ENCODE results near the gene ASXL2. TPM values are rescaled to one million over a fixed set of nuclear protein-coding genes. Genes with fewer than 3 reads are reported as not detected.
"Not testable (repeated sequence)": the region's sequence is repeated elsewhere in the genome, so short reads cannot be mapped to it uniquely, and the experiment has no call there.

ASXL2 gene
- total RNA-seq, 2 donors from 2014 or later, result 21.7 to 22.2 TPM

DNA sequence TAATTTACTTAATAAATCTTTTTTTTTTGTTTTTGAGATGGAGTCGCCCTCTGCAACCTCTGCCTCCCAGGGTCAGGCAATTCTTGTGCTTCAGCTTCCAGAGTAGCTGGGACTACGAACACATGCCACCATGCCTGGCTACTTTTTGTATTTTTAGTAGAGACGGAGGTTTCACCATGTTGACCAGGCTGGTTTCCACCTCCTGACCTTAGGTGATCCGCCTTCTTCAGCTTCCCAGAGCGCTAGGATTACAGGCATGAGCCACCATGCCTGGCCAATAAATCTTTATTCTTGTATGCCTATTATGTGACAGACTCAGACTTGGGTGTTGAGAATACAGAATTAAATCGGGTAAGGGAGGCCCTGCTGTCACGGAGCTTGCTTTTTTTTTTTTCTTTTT is 16.7 kb upstream of the ASXL2 start:
- no peak for DNase-seq
- intact Hi-C loops (cut with DNase I), result no loop called here
- ATAC-seq, result no peak

- DNase-seq, result peak; percentile 27
- peak in 1 of 2 donors; percentile 30 for ATAC-seq
- intact Hi-C loops (cut with DNase I), result no loop called here
Measured at GRCh38 chr2:25894135-25894830, 16.0 kb upstream of the ASXL2 start.

DNA sequence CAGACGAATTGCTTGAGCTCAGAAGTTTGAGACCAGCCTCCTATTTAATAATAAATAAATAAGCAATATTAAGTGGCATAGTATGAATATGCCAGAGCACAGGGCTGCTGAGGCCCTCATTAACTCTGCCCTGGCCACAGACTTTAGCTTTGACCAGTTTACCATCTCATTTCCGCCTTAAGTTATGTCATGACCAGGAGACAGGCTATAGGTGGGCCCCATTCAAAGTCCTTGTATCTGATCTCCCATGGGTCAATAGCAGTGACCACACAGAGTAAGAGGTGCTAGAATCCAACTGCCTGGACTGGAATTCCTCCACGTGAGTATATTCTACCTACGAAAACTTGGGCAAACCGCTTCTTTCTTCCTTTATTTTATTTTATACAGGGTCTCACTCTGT is 13.4 kb upstream of the ASXL2 start:
- no peak for ATAC-seq
- intact Hi-C loops (cut with DNase I), result no loop called here

GRCh38 chr2:25887624-25888242 is 9.4 kb upstream of the ASXL2 start:
- intact Hi-C loops (cut with DNase I), result no loop called here
- ATAC-seq, result no peak
- DNase-seq, result no peak

More for the DNA sequence above, 13.4 kb upstream of the ASXL2 start:
- DNase-seq, result no peak

GRCh38 chr2:25885933-25886332 is 7.6 kb upstream of the ASXL2 start:
- ATAC-seq (no peak), DNase-seq (no peak)
- intact Hi-C loops (cut with DNase I), result no loop called here

GRCh38 chr2:25881764-25882163 is 3.5 kb upstream of the ASXL2 start:
- ATAC-seq (no peak), DNase-seq (no peak)
- intact Hi-C loops (cut with DNase I), result no loop called here

DNA sequence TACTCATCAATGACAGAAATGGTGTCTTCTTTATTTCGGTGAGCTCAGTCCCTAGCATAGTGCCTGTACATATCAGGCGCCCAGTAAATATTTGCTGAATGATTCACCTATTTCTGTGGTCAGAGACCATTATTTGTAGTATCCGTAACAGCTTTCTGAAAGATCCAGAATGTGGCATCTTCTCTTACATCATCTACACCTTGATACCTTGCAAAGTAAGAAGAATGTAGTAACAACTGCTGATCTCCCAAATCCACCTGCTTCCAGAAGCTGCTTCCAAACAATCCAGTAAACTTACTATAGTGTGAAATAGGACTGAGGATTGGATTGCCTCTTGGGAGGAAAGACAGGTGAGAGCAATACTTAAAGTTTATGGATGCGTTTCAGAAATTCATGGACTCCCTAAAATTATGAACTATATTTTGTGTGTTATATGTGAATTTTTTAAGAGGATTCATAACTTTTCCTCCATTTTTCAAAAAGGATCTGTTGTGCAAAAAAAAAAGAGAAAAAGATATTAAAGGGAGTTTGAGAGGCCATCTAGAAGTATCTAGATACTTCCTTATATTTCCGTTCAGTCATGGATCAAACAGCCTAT is 945 bp upstream of the ASXL2 start:
- intact Hi-C loops (cut with DNase I), result no loop called here
- DNase-seq (no peak), ATAC-seq (no peak)

DNA sequence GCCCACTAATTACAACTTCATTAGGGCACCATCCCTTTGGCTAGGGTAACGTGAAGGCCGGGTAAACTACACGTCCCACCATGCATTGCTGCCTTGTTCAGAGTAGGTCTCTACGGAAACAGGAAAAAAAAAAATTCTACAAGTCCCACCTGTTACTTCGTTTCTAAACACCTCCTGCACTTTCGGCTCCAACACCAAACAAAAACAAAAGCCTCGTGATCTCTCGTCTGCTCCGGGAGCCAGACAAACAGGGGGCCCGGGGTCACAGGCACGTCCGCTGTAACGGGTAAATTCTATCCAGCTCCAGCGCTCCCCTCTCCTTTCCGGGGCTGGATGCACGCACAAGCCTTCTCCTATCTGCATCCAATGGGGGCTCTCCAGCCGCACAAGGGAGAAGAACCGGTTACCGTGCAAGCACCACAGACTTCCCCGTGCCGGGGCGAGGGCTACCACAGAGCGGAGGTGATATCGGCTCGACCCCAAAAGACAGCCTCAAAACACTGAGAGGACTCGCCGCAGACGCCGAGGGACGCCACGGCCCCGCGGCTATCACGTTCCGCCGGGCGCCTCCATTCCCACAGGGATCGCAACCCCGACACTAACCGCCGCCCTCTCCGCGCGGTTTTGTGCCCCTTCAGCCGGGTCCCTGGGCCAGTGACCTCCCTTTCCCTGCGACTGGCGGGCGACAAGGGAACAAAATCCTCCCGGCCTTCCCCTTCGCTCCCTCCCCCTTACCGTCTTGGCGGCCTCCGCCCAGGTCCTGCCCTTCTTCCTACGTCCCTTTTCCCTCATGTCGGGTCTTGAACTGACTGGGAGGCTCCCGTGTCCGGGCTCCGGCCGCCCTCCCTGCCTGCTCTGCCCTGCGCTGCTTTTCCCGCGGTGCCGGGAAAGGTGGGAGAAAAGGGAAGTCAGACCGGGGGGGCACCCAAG is 591 bp downstream of the ASXL2 start:
- intact Hi-C loops (cut with DNase I), result no loop called here
- ATAC-seq (peak; percentile 53 to 67), DNase-seq (peak; percentile 47)

DNA sequence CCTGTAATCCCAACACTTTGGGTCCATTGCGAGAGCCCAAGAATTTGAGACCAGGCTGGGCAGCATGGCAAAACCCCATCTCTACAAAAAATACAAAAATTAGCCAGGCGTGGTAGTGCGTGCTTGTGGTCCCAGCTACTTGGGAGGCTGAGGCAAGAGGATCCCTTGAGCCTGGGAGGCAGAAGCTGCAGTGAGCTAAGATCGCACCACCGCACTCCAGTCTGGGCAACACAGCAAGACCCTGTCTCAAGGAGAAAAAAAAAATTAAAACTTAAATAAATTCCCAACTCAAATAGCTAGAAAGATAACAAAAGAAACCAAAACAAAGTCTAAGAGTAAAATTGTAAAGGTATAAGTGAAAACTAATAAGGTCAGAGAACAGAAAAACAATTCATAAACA is 6.2 kb downstream of the ASXL2 start:
- DNase-seq, result no peak
- intact Hi-C loops (cut with DNase I), result no loop called here
- no peak for ATAC-seq

GRCh38 chr2:25867396-25868003 is 10.8 kb downstream of the ASXL2 start:
- ATAC-seq (no peak), DNase-seq (no peak)
- intact Hi-C loops (cut with DNase I), result no loop called here

DNA sequence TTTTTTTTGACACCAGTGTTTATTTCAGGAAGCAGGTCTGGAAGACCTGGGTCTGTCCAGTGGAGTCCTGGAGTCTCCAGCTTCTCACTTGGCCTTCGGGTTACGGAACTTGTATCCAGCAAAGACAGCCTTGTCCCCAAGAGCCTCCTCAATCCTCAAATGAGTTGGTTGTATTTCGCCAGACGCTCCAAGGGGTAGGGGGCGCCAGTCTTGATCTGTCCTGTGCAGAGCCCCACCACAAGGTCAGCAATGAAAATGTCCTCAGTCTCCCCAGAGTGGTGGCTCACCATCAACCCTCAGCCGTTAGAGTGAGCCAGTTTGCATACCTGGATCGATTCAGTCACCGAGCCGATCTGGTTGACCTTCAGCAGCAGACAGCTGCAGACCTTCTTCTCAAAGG is 21.9 kb downstream of the ASXL2 start:
- no peak for ATAC-seq
- intact Hi-C loops (cut with DNase I), result loop anchor here in 1 of 2 donors (10.0 kb wide), 1 partner anchor 98 kb away; no protein-coding TSS in a partner anchor
- DNase-seq, result no peak

DNA sequence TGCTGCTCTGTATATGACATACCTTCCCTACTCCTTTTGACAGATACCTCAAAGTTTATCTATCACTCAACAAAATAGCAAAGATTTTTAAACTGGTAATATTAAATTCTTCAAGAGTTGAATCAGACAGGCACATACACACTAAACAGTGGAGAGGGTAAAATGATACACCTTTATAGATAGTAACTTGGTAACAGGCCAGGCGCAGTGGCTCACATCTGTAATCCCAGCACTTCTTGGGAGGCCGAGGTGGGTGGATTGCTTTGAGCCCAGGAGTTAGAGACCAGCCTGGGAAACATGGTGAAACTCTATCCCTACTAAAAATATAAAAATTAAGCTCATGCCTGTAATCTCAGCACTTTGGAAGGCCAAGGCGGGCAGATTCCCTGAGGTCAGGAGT is 23.2 kb downstream of the ASXL2 start:
- intact Hi-C loops (cut with DNase I), result loop anchor here in 1 of 2 donors (10.0 kb wide), 1 partner anchor 100 kb away; no protein-coding TSS in a partner anchor
- ATAC-seq (no peak), DNase-seq (no peak)

DNA sequence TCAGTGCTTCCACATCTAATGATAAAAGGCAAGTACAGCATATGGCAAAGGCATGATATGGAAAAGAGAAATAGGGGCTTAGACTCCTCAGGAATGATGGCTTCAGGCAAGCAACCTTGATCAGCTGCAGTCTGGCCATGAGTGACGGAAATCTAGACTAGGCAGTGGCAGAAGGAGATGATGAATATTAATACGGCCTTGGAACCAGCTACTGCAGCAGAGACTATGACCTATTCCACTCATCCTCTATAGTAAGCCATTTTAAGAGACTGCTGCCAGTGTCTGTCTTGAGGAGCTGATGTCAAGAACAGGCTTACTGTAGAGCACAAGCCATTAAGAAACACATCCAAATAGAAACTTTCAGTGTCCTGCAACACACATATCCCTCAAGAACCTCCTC is 23.7 kb downstream of the ASXL2 start:
- intact Hi-C loops (cut with DNase I), result loop anchor here in 1 of 2 donors (10.0 kb wide), 1 partner anchor 100 kb away; no protein-coding TSS in a partner anchor
- DNase-seq (no peak), ATAC-seq (no peak)

DNA sequence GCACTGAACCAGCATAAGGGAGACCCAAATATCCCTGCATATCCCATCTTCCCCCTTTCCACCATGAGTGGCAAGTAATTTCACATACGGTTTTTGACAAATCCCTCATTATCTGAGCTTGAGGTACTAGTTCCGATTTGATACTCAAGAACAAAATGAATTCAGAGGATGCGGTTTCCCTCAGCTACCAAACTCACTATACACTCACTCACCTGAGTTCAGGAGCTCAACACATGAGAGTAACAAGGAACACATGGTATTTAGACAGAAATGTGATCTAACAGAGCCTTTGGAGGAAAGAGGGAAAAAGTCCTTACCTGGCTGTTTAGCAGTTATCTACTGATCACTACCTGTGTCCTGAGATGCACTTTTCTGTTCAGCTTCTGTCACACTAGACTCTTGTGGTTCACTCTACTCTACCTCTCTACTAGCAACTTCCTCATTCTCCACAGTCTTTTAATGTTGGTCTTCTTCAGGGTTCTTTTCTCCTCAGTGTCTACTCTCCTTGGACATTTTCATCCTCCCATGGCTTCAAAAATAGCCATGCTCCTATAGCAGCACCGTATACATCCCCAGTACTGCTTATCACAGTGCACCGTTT is 25.1 kb downstream of the ASXL2 start:
- ATAC-seq, result no peak
- intact Hi-C loops (cut with DNase I), result loop anchor here (2.0 to 10.0 kb wide), 2 partner anchors 98 to 102 kb away; no protein-coding TSS in a partner anchor
- DNase-seq, result no peak

DNA sequence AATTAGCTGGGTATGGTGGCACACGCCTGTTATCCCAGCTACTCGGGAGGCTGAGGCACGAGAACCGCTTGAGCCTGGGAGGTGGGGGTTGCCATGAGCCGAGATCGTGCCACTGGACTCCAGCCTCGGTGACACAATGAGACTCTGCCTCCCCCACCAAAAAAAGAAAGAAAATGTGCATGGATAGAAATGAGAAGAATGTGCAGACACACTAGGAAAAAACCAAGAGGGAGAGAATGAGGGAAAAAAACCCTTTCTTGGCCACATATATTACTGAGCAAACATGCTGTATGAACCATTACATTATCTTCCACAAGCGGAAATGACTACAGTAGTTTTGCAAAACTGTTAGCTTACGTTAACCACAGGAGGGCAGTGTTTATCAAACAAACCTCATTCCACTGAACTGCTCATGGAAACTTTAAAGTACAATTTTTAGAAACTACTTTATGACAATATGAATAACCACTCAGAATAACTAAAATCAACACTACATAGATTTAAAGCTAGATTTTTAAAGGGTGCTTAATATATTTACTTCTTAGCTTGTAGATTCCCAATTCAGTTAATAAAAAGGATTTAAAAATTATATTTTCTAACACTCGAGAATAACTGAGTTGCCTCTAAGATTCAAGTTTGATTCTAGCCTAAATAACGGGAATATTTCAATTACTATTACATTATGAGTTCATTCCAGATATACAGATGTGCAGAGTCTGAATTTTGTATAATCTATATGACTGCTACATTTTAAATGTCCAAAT is 26.4 kb downstream of the ASXL2 start:
- ATAC-seq, result peak; percentile 91 to 92
- DNase-seq, result no peak
- intact Hi-C loops (cut with DNase I), result loop anchor here (2.0 to 10.0 kb wide), 2 partner anchors 99 to 103 kb away; no protein-coding TSS in a partner anchor

GRCh38 chr2:25850400-25850799 is 27.9 kb downstream of the ASXL2 start:
- ATAC-seq, DNase-seq: not testable (repeated sequence)
- intact Hi-C loops (cut with DNase I), result loop anchor here in 1 of 2 donors (10.0 kb wide), 1 partner anchor 104 kb away; no protein-coding TSS in a partner anchor

GRCh38 chr2:25849350-25849749 is 28.9 kb downstream of the ASXL2 start:
- ATAC-seq; DNase-seq; intact Hi-C loops (cut with DNase I): not testable (repeated sequence)

Data from left cardiac atrium (tissue), 4 donors.